Stimulated activated CD8-positive, alpha-beta memory T cell treated with anti-CD3 and anti-CD28 coated beads, Interleukin-7, amount 100 ng/mL, for 1 hour (primary cell): ENCODE results near the gene ST14.

Experiments used
- DNase-seq, 2 donors: peaks; one replicate each; pipeline ENCODE4 v3.0.0-alpha.2; 2020; ENCODE audit warnings: low read depth in 2 of 2

ST14 gene

DNA sequence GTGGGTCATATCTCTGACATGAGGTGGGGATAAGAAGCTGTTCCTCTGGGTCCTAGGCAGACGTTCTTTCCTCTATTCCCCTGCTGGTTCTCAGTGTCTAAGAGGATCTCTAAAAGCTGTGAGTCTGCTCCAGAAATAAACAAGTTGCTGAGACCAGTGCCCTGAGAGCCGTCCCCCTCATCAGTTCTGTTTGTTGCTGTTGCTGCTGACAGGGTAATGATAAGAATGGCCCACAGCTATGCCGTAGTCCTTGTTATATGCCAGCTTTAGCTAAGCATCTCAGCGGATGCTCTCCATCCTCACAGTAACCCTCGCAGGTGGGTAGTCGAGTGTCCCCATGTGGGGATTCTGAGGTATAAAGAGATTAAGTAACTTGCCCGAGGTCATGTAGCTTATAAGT lies 23.5 kb upstream of the ST14 start:
- DNase-seq = no peak

DNA sequence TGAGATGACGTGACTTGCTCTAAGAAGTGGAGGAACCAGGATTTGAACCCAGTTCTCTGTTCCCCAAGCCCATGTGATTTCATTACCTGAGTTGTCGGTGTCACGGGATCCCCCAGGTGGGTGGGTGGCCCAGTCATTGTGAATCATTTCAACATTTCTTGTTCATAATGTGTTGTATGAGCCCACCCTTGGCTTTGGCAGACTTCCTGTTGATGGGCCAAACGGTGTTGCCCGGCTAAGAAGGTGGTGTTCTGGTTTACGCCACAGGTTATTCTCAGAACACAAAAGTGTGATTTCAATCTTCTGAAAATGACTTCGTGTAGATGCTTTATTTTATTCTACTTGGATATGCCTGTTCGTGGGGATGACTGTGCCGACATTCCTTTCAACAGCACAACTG lies 21.6 kb upstream of the ST14 start:
- DNase-seq = no peak

DNA sequence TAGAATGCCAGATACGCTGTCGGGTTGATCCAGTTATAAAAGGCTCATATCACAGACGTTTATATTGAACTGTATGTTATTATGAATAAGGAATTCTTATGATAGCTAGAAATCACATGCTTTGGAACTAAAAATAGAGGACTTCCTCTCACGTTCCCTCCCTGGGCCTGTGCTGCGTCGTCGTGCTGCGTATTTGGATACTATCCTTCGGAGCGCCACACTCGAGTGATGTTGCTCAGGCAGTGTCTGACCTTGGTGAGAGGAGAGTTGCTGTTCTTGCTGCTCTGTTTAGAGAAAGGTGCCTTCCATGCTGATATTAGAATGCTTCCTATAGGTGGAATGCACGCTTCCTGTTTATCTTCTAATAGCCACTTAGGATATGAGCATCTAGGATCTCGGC lies 20.2 kb upstream of the ST14 start:
- DNase-seq = no peak

DNA sequence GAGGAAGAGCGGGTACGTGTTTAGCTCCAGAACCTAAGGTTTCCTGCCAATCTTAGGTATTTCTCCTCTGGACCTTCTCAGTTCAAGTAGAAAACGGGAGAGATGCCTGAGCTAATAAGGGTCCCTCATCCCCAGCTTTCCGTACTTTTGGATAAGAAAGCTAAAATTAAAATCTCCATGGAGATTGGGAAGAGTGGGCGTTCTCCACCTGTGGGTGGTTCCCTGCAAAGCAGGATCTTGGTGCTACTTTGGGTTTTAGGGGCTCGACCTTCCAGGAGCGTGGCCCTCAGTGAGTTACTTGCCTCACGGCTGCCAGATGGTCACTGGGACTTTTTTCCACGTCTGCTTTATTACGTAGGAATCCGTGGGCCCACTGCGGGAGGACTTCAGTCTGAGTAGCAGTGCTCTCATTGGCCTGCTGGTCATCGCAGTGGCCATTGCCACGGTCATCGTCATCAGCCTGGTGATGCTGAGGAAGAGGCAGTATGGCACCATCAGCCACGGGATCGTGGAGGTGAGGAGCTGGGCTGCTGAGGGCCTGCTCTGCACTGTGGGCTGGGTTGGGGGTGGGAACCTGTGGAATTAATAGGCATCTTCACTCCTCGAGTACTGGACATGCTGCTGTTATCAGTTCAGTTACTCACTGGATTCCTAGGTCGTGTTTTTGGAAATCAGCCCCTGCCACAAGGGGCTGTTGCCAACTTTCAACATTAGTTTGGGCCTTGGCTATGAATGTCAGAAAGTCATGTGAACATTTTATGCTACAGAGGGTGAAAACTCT lies 17.8 kb upstream of the ST14 start:
- DNase-seq = no peak

DNA sequence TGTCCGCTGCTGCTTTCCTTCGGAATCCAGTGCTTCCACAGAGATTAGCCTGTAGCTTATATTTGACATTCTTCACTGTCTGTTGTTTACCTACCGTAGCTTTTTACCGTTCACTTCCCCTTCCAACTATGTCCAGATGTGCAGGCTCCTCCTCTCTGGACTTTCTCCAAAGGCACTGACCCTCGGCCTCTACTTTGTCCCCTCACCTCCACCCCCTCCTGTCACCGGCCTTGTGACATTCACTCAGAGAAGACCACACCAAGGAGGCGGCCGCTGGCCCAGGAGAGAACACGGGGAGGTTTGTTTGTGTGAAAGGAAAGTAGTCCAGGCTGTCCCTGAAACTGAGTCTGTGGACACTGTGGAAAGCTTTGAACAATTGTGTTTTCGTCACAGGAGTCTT lies 15.4 kb upstream of the ST14 start:
- DNase-seq = no peak

DNA sequence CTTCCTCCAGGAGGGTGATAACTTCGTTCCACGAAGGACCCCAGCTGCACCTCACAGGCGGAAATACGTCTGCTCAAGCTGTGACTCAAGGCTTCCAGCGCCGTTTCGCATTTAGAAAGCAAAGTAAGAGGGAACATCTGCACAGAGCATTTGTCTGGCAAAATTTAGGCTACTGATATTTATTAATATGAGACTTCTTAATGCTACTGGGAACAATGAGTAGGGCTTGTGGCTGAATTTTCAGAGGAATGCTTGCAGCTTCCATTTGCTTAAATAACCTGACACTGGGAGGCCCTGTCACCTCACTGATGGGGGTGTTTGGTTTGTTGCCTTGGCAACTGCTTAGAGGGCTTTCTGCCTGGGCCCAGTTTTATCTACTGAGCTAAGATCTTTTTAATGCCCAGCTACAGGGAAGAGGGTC lies 14.7 kb upstream of the ST14 start:
- no peak for DNase-seq

DNA sequence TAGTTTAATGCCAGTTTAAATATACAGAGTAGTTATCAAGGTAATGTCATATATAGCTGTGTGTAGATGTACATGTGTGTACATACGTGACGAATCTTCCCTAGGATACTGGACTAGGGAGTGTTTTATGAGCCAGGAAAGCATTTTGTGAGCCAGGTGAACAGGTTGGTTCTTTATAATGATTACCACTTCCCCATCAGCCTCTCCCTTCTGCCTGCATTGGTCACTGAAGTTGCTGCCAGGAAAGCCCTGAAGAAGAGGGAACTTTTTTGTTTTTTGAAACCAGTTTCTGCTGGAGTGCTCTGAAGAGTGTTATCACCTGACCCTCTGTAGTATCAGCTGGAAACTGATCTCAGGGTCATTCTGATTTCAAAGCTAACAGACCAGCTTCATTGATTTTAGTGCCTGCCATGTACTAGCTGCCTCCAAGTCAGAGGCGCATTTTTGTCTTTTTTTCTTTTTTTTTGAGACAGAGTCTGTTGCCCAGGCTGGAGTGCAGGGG lies 14.2 kb upstream of the ST14 start:
- DNase-seq = no peak

DNA sequence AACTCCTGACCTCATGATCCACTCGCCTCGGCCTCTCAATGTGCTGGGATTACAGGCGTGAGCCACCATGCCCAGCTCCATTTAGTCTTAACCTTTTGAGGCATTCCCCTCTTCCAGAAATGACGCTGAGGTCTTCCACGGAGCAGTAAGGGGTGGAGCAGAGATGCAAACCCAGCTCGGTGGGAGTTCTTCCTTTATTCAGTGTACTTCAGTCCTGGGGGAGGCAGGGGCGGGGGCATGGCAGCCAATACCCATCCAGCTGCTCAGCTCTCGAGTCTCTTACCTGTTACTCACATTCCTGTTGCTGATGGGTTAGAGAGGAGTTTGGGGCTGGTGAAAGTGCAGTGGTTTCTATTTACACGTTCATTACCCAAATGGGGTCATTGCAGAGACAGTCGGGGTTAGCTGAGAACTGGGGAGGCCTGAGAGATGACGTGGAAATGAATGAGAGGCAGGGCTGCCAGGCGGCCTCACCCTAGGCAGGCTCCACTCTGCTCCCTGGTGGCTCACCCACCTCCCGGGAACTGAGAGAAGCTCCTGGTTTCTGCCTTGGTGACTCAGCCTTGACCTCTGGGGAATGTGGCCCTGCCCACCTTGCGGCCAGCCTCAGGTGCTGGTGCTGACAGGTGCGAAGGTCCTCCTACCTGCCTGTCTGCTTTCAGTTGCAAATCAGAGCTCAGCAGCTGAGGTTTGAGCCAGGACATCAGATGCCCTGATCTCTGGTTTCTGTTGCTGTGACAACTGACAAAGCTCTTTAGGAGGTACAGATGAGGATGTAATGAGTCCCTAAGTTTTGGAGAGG lies 13.4 kb upstream of the ST14 start:
- no peak for DNase-seq

DNA sequence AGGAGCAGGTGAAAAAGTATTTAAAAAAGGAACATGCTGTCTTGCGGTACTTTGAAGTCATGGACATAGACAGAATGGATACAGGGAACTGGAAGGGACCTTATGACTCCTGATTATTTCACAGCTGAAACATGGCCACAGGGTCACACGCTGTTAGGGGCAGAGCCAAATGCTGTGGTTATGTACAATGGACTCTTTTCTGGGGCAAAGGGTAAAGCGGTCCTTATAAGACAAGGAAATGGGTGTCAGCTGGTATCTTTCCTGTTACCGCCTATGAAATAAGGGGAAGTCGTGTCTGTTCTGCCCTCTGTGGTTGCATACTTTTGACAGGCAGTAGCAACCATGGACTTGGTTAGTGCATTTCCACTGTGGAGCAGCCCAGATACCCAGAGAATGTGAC lies 12.8 kb upstream of the ST14 start:
- no peak for DNase-seq

DNA sequence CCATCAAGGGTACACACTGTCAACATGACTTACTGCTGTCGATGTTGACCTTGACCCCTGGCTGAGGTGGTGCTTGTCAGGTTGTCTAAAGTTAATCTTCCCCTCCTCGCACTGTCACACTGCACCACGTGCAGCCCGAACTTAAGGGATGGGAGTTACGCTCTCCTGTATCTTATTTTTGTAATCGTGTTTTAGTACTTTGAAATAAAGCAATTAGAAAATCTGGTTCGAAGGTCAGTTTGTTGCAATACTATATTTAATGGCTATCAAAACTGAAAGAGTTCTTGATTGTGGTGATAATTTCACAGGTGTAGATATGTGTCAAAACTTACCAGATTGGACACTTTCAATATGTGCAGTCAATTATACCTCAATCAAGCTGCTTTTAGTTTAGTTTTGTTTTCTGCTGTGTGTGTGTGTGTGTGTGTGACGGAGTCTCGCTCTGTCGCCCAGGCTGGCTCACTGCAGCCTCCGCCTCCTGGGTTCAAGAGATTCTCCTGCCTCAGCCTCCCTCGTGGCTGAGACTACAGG lies 10.7 kb upstream of the ST14 start:
- no peak for DNase-seq

DNA sequence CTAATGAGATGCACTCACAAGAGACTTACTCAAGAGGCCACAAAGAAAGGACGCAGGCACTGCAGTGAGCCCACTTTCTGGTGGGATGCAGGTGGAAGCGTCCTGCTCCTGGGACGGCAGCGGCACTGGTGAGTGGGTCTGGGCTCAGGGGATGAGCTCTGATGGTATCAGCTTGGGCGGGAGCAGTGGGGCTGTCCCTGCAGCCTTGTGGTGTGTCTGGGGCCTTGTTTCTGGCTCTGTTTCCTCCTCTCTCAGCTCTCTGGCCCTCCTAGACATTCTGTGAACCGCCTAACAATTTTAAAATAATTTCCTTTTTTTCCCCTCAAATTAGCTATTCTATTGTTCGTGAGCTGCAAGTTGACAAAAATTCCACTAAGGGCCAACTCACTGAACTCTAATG lies 8.8 kb upstream of the ST14 start:
- no peak for DNase-seq

DNA sequence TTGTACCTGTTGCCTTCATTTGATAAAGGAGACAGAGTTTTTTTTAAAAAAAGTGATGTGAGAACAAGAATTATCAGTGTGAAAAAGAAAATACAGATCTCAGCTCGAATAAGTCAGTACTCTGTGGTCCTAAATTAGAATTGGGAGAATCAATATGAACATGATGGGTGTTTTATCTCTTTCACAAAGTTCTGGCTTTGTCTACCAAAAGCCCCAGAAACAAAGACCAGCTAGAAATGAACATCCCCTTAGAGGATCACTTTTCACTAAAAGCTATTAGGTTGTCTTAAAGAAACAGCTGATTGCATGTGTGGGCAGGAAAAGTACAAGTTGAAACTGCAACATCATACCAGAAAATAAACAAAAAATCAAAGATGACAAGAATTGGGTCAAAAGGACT lies 8.4 kb upstream of the ST14 start:
- DNase-seq = no peak

DNA sequence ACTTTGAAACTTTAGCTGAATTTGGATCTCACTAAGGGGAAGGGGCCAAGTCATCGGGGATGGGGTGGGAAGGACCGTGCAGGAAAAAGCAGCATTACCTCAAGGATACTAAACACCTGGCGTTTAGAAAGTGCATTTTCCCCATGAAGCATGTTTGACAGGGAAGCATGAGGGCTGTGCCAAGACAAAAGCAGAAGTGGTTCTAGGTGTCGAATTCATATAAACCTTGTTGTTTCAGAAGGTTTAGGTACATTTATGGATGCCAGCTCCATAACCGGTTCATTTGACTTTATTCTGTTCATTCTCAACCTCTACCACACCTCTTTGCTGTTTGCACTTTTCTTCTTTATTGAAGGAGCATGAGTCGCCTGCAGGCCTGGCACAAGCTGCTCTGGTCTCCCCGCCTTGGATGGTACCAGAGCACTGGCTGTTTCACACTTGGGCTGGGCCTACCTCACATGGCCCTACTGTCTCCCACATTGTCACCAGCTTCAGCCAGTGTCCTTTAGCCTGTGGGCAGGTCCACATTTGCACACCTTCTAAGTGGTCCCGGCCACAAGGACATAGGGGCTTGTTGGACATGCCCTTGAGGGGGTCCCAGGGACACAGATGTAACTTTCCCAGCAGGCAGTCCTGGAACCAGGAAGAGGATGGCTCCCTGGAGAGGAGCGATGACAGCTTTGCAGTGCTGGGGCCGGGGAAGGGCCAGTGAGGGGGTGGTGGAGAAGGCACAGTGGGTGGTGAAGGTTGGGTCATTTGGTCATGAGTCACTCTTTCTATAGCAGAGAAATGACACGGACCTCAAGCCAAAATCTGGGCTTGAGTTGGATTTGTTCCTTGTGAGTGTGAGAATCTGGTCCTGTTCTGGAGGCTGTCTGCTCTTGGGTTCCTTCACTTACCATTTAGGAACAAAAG lies 3.2 kb upstream of the ST14 start:
- DNase-seq = no peak

DNA sequence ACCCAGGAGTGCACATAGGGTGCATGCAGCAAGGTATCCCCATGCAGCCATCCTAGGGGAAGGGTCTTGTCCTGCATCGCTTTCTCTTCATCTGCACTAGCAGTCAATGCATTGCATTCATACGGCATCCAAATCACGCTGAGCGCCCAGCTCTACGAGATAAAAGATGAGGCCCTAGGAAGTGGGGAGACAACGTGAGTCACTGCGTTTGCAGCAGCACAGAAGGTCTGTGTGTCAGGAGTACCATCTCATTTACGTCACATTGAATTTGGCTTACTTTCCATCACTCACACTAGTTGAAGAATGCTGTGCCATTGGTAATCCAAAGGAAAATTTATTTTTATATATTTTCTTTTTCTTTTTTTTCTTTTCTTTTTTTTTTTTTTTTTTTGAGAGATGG lies 2.5 kb upstream of the ST14 start:
- DNase-seq = no peak

DNA sequence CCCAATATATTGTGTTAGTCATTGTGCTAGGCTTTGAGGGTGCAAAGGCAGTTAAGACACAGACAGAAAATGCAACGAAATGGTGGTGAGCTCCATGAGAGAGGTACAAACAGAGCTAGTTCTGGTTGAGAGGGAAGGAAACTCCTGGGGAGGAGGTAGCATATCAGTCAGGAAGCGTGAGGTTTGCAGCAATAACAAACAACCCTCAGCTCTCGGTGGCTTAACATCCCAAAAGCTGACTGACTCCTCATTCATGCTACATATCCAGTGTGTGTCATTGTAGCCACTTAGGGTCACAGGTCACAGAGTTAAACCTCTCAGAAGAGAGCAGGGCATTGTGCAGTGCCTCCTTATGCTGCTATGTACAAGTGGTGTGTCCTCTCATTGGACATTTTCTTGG lies 1.7 kb upstream of the ST14 start:
- no peak for DNase-seq

DNA sequence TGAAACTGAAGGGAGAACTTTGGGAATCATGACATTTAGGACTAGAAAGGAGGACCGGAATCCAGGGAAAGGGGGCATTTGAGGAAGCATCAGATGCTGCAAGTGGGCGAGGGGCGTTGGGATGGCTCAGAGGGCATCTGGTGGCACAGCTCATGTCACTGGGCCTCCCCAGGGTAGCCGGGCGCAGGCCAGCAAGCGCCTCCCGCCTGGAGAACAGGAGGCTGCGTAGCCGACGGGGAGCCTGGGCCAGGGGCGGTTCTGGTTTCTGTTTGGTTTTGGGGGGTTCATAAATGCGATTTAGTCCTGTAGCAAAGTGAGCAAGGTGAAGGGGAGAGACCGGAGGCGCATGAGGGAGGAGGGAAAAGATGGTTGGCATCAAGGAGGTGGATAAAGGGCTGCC lies 443 bp upstream of the ST14 start:
- DNase-seq = no peak

DNA sequence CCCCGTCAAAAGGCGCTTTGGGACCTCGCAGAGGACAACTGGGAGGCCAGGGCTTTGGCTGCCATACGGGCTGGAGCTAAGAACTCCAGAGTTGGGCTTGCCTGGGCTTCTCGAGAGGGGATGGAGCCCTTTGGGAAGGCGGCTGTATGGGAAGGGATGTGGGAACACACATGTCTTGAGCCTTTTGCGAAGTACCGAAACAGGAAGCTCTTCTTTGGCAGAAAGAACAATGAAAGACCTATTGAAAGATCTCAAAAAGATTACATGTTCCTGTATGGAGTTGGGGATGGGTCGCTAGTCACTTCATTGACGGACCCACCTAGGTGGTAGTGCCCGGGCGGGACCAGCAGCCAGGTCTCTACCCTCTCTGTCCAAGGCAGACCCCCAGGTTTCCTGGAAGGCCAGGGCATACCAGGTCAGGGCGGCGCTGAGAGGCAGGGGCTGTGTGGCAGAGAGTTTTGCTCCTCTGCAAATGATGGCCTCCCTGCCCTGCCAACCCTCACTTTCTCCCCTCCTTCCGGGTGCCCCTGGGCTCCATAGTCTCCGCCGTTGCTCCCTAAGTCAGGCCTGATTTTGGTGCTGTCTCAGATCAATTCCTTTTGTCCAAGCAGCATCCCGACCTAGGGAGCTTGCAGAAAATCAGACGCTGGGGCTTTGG lies 1.0 kb downstream of the ST14 start:
- DNase-seq = no peak

DNA sequence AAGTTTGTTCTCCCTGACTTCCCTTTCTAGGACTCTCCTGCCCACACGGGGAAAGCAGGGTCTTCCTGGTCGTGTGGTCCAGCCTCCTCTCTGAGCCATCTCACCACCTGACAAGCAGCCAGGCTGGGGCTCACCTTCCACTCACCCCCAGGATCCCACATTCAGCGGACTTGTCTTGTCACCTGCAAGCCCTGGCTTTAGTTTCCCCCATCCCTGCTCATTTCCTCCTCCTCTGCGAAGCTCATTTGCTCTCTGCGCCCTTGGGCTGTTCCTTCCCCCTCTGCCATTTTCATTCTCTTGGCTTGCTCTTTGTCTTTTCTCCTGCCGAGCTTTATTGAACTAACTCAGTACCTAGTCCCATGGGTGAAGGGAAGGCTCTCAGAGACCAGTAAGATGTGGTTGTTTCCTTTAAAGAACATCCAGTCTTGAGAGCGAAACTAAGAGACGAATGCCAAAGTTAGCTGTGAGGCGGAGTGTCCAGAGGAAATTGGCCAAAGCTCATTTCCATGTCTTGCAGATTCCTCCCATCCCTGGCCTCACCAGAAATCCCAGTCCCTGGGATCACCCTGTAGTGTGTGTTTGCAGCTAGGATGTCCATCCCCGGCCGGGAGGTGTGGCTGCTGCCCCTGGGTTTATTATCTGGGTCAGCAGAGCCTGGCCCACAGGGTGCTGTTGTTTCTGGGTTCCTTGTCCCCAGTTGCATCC lies 2.0 kb downstream of the ST14 start:
- DNase-seq = no peak

DNA sequence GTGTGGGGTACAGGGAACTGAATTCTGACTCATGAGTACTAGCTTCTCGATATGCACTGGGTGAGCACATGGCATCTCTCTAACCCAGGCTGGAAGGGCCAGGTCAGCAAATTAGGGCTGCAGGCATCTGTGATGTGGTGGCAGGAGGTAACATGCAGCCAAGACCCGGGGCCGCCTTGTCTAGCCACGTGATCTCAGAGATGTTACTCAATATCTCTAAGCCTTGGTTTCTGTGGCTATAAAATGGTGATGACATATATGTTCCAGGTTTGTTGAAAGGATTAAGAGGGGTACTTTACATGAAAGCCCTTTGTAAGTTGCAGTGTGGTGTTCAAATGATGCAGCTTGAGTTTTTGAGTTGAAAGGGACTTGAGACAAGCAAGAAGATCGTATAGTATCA lies 3.2 kb downstream of the ST14 start:
- no peak for DNase-seq

DNA sequence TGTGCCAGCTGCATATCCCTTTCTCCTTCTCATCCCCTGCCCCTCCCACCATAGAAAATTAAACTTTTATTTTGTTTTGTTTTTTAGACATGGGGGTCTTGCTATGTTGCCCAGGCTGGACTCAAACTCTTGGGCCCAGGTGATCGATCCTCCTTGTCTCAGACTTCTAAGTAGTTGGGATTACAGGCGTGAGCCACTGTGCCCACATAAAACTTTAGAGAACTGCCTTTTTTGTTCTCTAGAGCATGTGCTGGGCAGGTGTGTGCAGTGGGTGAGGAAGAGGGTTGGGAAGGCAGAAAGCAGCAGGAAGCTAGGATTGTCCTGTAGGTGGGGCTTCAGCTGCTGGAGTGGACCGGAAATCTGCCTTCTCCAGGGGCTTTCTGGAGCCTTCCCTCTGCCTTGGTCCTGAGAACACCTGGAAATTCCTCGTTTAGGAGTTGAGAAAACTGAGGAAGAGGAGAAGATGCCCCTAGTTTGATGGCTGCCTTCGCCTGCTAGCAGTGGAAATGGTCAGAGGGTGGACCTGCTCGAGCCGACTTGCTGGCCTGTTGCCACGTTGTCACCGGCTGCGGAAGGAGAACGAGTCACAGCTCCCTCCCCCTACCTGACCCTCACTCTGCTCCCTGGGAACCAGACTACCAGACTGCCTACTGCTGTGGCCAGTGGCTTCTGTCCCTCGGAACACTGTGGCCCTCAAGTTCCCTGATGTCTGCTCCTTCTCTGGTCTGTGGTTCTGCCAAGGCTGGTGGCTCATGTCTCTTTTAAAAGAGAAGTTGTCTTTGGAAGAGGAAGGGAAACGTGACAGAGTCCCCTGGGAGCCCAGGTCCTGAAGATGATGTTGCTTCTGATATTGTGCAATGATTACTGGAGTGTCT lies 4.0 kb downstream of the ST14 start:
- DNase-seq = no peak
